GM19324 (cell line): Measurements from ENCODE around the gene RGS3.

ENCODE experiments used
- ATAC-seq: cut with Tn5 transposase; IDR thresholded peaks from one replicate; pipeline ENCODE4 v1.9.1; 2021; ENCODE audit warnings: mild to moderate bottlenecking, moderate library complexity; ENCODE audit not compliant: unreplicated experiment, low FRiP score

Gene RGS3

GRCh38 chr9:113645227-113645977, 181.9 kb downstream of the RGS3 start:
- no peak for ATAC-seq

GRCh38 chr9:113645978-113646253, 182.4 kb downstream of the RGS3 start:
- no peak for ATAC-seq

DNA sequence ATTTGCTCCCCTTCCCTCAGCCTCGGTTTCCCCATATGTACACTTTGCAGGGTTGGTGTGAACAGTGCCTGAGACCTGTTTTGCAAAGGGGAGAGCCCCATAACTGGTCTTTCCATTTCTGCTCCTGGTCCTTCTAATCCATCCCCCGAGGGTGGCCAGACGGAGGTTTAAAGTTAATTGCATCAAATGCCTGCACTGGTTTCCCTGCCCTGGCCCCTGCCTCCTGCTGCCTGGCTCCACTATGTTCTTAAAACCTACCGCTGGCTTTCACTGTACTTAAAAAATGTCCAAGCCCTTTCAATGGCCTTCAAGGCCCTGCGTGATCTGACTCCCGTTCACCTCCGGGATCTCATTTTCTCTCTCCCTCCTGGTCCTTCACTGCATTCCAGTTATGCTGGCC, 183.0 kb downstream of the RGS3 start:
- no peak for ATAC-seq
